GM12865 (cell line): ENCODE results near the gene FARS2.

Source experiments
- DNase-seq: peaks from one replicate; pipeline ENCODE4 v3.0.0; 2010; ENCODE audit warnings: low read depth
- H3K4me3 ChIP-seq: 2 replicates; pipeline ENCODE4 v1.5.1; 2011; ENCODE audit warnings: mild to moderate bottlenecking, low read depth, low read length, control low read depth
- CTCF ChIP-seq: IDR thresholded peaks from 2 replicates; pipeline ENCODE4 v1.5.1; 2011; ENCODE audit warnings: low read length, control low read depth, low read depth, inconsistent platforms; ENCODE audit not compliant: insufficient read depth; ENCODE audit errors: missing control alignments

The FARS2 gene

GRCh38 chr6:5438922-5439584 is 177.7 kb downstream of the FARS2 start:
- TF ChIP-seq CTCF: no peak
- DNase-seq: no peak
- H3K4me3 ChIP-seq: no peak overlapping the region

GRCh38 chr6:5439749-5440148 is 178.4 kb downstream of the FARS2 start:
- no peak for TF ChIP-seq CTCF
- no peak overlapping the region for H3K4me3 ChIP-seq
- DNase-seq: no peak

DNA sequence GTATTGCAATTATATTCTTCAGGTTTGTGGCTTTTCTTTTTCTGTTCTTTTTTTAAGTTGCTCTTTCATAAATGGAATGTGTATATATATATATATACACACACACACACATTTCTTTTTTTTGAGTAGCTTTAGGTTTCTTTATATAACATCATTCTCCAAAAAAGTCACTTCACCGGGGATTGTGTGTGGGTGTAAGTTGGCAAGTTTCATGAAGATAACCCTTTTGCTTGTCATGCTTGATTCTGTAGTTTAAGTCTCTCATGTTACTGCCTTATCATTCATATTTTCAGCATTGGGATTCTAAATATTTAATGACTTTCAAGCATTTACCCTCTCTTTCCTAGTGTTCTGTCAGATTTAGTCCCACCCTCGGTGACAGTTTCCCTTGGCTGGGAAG is 181.0 kb downstream of the FARS2 start:
- no peak for DNase-seq
- TF ChIP-seq CTCF: no peak
- H3K4me3 ChIP-seq: no peak overlapping the region

GRCh38 chr6:5442916-5443315 is 181.6 kb downstream of the FARS2 start:
- H3K4me3 ChIP-seq: no peak overlapping the region
- TF ChIP-seq CTCF: no peak
- DNase-seq: no peak

DNA sequence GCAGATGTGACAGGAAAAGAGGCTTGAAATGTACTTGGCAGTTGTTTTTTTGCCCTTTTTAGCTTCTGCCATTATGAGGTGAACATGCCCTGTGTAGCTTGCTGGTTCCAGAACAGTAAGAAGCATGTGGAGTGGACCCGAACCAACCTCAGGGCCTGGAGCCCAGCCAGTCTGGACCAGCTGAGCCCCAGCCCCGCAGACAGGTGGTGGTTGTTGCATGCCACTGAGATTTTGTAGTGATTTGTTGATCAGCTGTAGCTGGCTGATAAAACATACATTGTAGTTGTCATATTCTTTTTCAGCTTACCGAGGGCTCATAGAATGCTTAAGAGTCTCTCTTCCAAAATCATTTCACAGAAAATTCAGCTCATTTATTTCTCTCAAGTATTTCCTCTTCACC is 182.2 kb downstream of the FARS2 start:
- no peak for DNase-seq
- H3K4me3 ChIP-seq: no peak overlapping the region
- TF ChIP-seq CTCF: no peak

DNA sequence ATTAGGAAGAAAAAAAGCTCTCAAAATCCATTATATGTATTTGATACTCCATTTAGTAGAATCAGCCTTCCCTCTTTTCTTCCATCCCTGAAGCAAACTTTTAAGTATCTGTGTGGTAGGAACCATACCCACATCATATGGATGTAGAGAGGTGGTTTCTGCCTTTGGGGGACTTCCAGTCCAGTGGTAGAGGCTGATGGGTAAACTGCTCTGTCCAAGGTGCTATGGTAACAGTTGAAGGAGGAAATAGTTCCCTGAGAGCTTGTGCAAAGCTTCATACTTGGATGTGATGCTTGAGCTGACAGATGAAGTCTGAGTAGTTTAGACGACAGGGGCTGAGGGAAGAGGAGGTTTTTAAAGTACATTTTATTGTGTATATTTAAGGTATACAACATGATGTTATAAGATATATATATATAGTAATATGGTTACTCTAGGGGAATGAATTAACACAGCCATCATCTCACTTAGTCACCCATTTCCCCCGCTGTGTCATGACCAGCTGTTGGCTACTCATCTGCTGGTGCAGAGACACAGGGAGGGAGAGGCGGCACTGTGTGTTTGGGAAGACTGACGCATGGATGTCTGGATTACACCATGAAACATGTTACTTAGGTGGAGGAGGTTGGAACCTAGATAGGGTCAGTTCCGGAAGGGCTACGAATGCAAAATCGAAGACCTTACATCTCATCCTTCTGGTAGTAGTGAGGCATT is 185.2 kb downstream of the FARS2 start:
- DNase-seq: peak; percentile 10

More for the DNA sequence above, 185.2 kb downstream of the FARS2 start:
- no peak for TF ChIP-seq CTCF
- H3K4me3 ChIP-seq: no peak overlapping the region
